Upper lobe of left lung (tissue), 4 donors: ENCODE measurements around the gene NVL.

Source experiments
- EP300 ChIP-seq, 4 donors: sonication (generic); formaldehyde crosslinking; IDR thresholded peaks; one replicate each; pipeline ENCODE4 v1.5.1; 2017; ENCODE audit warnings: antibody characterized with exemption in 4 of 4, control low read depth in 2 of 4
- POLR2A ChIP-seq, 4 donors: fragments of 450-650 bp; IDR thresholded peaks; one replicate each; pipeline ENCODE4 v1.5.1; 2016 to 2017; ENCODE audit warnings: antibody characterized with exemption in 4 of 4, mild to moderate bottlenecking in 2 of 4
- POLR2AphosphoS5 ChIP-seq, 2 donors: sonication (generic); formaldehyde crosslinking; IDR thresholded peaks; one replicate each; pipeline ENCODE4 v1.5.1; 2017; ENCODE audit warnings: antibody characterized with exemption in 2 of 2
- TF ChIP-seq, protein P1 (sequence below), 6 experiments: fragments of 450-650 bp in 4 of 6; fragments of 200-600 bp in 2 of 6; sonication (generic) in 2 of 6; IDR thresholded peaks; one replicate each; pipeline ENCODE4 v1.5.1; 2016 to 2019; ENCODE audit warnings: antibody characterized with exemption in 6 of 6

DNA sequence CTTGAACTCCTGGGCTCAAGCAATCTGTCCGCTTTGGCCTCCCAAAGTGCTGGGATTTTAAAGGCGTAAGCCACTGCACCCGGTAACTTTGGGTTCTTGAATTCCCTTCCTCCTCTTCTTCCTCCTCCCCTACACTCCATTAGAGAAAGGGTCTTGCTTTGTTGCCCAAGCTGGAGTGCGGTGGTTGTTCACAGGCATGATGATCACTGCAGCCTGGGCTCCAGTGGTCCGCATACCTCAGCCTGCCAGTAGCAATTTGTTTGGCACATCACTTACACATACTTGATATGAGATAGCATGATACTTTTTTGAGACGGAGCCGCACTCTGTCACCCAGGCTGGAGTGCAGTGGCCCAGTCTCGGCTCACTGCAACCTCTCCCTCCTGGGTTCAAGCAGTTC lies 144.8 kb downstream of the NVL start:
- TF ChIP-seq, protein P1, sequence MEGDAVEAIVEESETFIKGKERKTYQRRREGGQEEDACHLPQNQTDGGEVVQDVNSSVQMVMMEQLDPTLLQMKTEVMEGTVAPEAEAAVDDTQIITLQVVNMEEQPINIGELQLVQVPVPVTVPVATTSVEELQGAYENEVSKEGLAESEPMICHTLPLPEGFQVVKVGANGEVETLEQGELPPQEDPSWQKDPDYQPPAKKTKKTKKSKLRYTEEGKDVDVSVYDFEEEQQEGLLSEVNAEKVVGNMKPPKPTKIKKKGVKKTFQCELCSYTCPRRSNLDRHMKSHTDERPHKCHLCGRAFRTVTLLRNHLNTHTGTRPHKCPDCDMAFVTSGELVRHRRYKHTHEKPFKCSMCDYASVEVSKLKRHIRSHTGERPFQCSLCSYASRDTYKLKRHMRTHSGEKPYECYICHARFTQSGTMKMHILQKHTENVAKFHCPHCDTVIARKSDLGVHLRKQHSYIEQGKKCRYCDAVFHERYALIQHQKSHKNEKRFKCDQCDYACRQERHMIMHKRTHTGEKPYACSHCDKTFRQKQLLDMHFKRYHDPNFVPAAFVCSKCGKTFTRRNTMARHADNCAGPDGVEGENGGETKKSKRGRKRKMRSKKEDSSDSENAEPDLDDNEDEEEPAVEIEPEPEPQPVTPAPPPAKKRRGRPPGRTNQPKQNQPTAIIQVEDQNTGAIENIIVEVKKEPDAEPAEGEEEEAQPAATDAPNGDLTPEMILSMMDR (IDR thresholded peaks at IDR 0.05) = no peak
- TF ChIP-seq EP300 (IDR thresholded peaks at IDR 0.05) = no peak
- TF ChIP-seq POLR2A (IDR thresholded peaks at IDR 0.05) = no peak
- no peak for TF ChIP-seq POLR2AphosphoS5 (IDR thresholded peaks at IDR 0.05)
